Esophagus squamous epithelium (tissue), 5 donors: Measurements from ENCODE around the gene HNMT. TPM values are rescaled to one million over a fixed set of nuclear protein-coding genes. Genes with fewer than 3 reads are reported as not detected.
"Not testable (repeated sequence)": the region's sequence is repeated elsewhere in the genome, so short reads cannot be mapped to it uniquely, and the experiment has no call there.

Experiments
- DNase-seq: peaks from one replicate; lab custom pipeline; 2025; lab: John Stamatoyannopoulos, UW
- H3K27ac ChIP-seq, 4 donors: fragments of 200-600 bp; sonication (generic); one replicate each; pipeline ENCODE4 v1.5.1; 2016 to 2019; ENCODE audit warnings: mild to moderate bottlenecking in 1 of 4
- H3K27me3 ChIP-seq, 4 donors: fragments of 200-600 bp; sonication (generic); 1 replicate in 3 of 4; 2 replicates in 1 of 4; pipeline versions ENCODE4 v1.5.1 to v1.6.0; 2017 to 2021; ENCODE audit warnings: antibody characterized with exemption in 1 of 4
- H3K36me3 ChIP-seq, 3 donors: fragments of 200-600 bp; sonication (generic); one replicate each; pipeline ENCODE4 v1.5.1; 2016 to 2019
- H3K4me1 ChIP-seq, 3 donors: fragments of 200-600 bp; sonication (generic); one replicate each; pipeline ENCODE4 v1.5.1; 2017 to 2019
- H3K4me3 ChIP-seq, 4 donors: fragments of 200-600 bp; sonication (generic); 1 replicate in 3 of 4; 2 replicates in 1 of 4; pipeline ENCODE4 v1.5.1; 2016 to 2019; ENCODE audit warnings: mild to moderate bottlenecking in 2 of 4, moderate library complexity in 1 of 4
- H3K9me3 ChIP-seq, 3 donors: fragments of 200-600 bp; sonication (generic); one replicate each; pipeline ENCODE4 v1.5.1; 2016 to 2019
- CTCF ChIP-seq, 6 experiments: fragments of 450-650 bp in 4 of 6; fragments of 200-600 bp in 2 of 6; sonication (generic) in 2 of 6; IDR thresholded peaks; one replicate each; pipeline ENCODE4 v1.5.1; 2016 to 2019; ENCODE audit warnings: antibody characterized with exemption in 6 of 6, mild to moderate bottlenecking in 4 of 6, moderate library complexity in 4 of 6
- POLR2A ChIP-seq, 4 donors: fragments of 450-650 bp; IDR thresholded peaks; one replicate each; pipeline ENCODE4 v1.6.1; 2017; ENCODE audit warnings: antibody characterized with exemption in 4 of 4, mild to moderate bottlenecking in 4 of 4, moderate library complexity in 3 of 4
- WGBS, 2 donors: methylation state at CpG; one replicate each; pipeline ENCODE4 v1.1.5; 2018; 5-methylcytosine and 5-hydroxymethylcytosine counted together
- intact Hi-C: fragments of 100-400 bp; cut with DNase I; formaldehyde crosslinking; loops from one replicate; pipeline ENCODE4 v1.15.0; 2022
- total RNA-seq, 4 donors: library from RNA; depleted of rRNA; stranded (reverse); fragments of >200 nt; gene quantifications; one replicate each; pipeline ENCODE4 v1.1.0, GENCODE V29; 2016
- donor health status: DM: yes; HTN: yes; CAD: no.

Gene HNMT
- total RNA-seq, 4 donors from 2014 or later = 5.9 to 41.6 (median 8.2) TPM

- H3K27me3 ChIP-seq = no peaks in the 10 kb centered on the region
- H3K4me3 ChIP-seq = peak overlapping the region in 3 of 4 donors; percentile 50 to 65 (median 54)
- intact Hi-C loops = no loop called here
- DNase-seq = no peak
- 71 to 80% methylated on average over 3 of the region's 3 CpGs for WGBS, 2 donors
- no peaks in the 10 kb centered on the region for H3K9me3 ChIP-seq
- TF ChIP-seq POLR2A (IDR thresholded peaks at IDR 0.05) = no peak
- TF ChIP-seq CTCF (IDR thresholded peaks at IDR 0.05) = no peak
- H3K27ac ChIP-seq = peak overlapping the region in 3 of 4 donors; percentile 1 to 88 (median 83)
- H3K36me3 ChIP-seq = peaks cover 0 to 1% (median 0%) of the 10 kb centered on the region in 3 donors
- H3K4me1 ChIP-seq = peaks cover 9 to 67% (median 13%) of the 10 kb centered on the region in 3 donors
Measured at GRCh38 chr2:137966043-137966442, 1.8 kb downstream of the HNMT start.

GRCh38 chr2:137967042-137967441, 2.8 kb downstream of the HNMT start:
- peak overlapping the region in 2 of 4 donors; percentile 13 to 83 for H3K27ac ChIP-seq
- WGBS, 2 donors = 92 to 95% methylated on average over 7 of the region's 7 CpGs
- H3K9me3 ChIP-seq = no peaks in the 10 kb centered on the region
- no peak for TF ChIP-seq CTCF (IDR thresholded peaks at IDR 0.05)
- TF ChIP-seq POLR2A (IDR thresholded peaks at IDR 0.05) = no peak
- no peaks in the 10 kb centered on the region for H3K27me3 ChIP-seq
- DNase-seq = no peak
- H3K36me3 ChIP-seq = peaks cover 0 to 6% (median 0%) of the 10 kb centered on the region in 3 donors
- H3K4me1 ChIP-seq = peaks cover 9 to 67% (median 13%) of the 10 kb centered on the region in 3 donors
- H3K4me3 ChIP-seq = peak overlapping the region in 1 of 4 donors; percentile 65
- intact Hi-C loops = no loop called here

- H3K9me3 ChIP-seq = no peaks in the 10 kb centered on the region
- WGBS, 2 donors = 64% methylated on average over 6 of the region's 6 CpGs
- no peak for TF ChIP-seq POLR2A (IDR thresholded peaks at IDR 0.05)
- no peak for TF ChIP-seq CTCF (IDR thresholded peaks at IDR 0.05)
- no peak for DNase-seq
- peak overlapping the region in 3 of 4 donors; percentile 9 to 69 (median 30) for H3K27ac ChIP-seq
- intact Hi-C loops = no loop called here
- peaks cover 8 to 59% (median 9%) of the 10 kb centered on the region in 3 donors for H3K4me1 ChIP-seq
- H3K36me3 ChIP-seq = peaks cover 0 to 6% (median 0%) of the 10 kb centered on the region in 3 donors
- no peaks in the 10 kb centered on the region for H3K27me3 ChIP-seq
- H3K4me3 ChIP-seq = no peak overlapping the region
Measured at GRCh38 chr2:137968477-137969417, 4.5 kb downstream of the HNMT start.

GRCh38 chr2:137969418-137969765, 5.1 kb downstream of the HNMT start:
- no peaks in the 10 kb centered on the region for H3K9me3 ChIP-seq
- TF ChIP-seq POLR2A (IDR thresholded peaks at IDR 0.05) (no peak), CTCF (IDR thresholded peaks at IDR 0.05) (no peak)
- H3K4me3 ChIP-seq = no peak overlapping the region
- intact Hi-C loops = no loop called here
- H3K36me3 ChIP-seq = peaks cover 0 to 6% (median 0%) of the 10 kb centered on the region in 3 donors
- no peaks in the 10 kb centered on the region for H3K27me3 ChIP-seq
- 7% methylated on average over 1 of the region's 1 CpG for WGBS, 2 donors
- H3K4me1 ChIP-seq = peaks cover 6 to 58% (median 9%) of the 10 kb centered on the region in 3 donors
- DNase-seq = no peak
- peak overlapping the region in 3 of 4 donors; percentile 30 to 69 (median 30) for H3K27ac ChIP-seq

GRCh38 chr2:137969876-137970275, 5.6 kb downstream of the HNMT start:
- WGBS, 2 donors = 90 to 95% methylated on average over 1 of the region's 1 CpG
- Histone ChIP-seq H3K27ac (peak overlapping the region in 3 of 4 donors; percentile 30 to 36 (median 30)), H3K36me3 (peaks cover 0 to 6% (median 0%) of the 10 kb centered on the region in 3 donors), H3K4me1 (peaks cover 6 to 58% (median 9%) of the 10 kb centered on the region in 3 donors), H3K9me3 (no peaks in the 10 kb centered on the region), H3K4me3 (no peak overlapping the region), H3K27me3 (no peaks in the 10 kb centered on the region)
- TF ChIP-seq POLR2A (IDR thresholded peaks at IDR 0.05) (no peak), CTCF (IDR thresholded peaks at IDR 0.05) (no peak)
- intact Hi-C loops = no loop called here
- no peak for DNase-seq

GRCh38 chr2:137971259-137971658, 7.0 kb downstream of the HNMT start:
- DNase-seq, H3K4me3 ChIP-seq, H3K36me3 ChIP-seq, H3K9me3 ChIP-seq, H3K27ac ChIP-seq, H3K27me3 ChIP-seq, intact Hi-C loops: not testable (repeated sequence)
- H3K4me1 ChIP-seq = peaks cover 6 to 57% (median 9%) of the 10 kb centered on the region in 3 donors
- 90 to 95% methylated on average over 3 of the region's 3 CpGs for WGBS, 2 donors
